Sigmoid colon (tissue), 7 donors: Measurements from ENCODE around the gene FBXL13. TPM values are rescaled to one million over a fixed set of nuclear protein-coding genes. Genes with fewer than 3 reads are reported as not detected.

Source experiments
- DNase-seq: peaks from one replicate; pipeline ENCODE4 v3.0.0-alpha.2; 2019
- H3K27ac ChIP-seq, 4 donors: fragments of 200-600 bp; sonication (generic); one replicate each; pipeline ENCODE4 v1.5.1; 2016 to 2019; ENCODE audit warnings: mild to moderate bottlenecking in 1 of 4
- H3K27me3 ChIP-seq, 3 donors: fragments of 200-600 bp; sonication (generic); one replicate each; pipeline ENCODE4 v1.5.1; 2019; ENCODE audit warnings: mild to moderate bottlenecking in 1 of 3
- H3K36me3 ChIP-seq, 4 donors: fragments of 200-600 bp; sonication (generic); one replicate each; pipeline ENCODE4 v1.5.1; 2016 to 2019
- H3K4me1 ChIP-seq, 4 donors: fragments of 200-600 bp; sonication (generic); one replicate each; pipeline ENCODE4 v1.5.1; 2017 to 2019
- H3K4me3 ChIP-seq, 4 donors: fragments of 200-600 bp; sonication (generic); one replicate each; pipeline ENCODE4 v1.5.1; 2017 to 2019; ENCODE audit warnings: mild to moderate bottlenecking in 2 of 4, moderate library complexity in 1 of 4
- H3K9me3 ChIP-seq, 4 donors: fragments of 200-600 bp in 3 of 4; sonication (generic) in 3 of 4; one replicate each; pipeline versions ENCODE4 v1.5.1 to v1.6.1; 2013 to 2019
- CTCF ChIP-seq, 4 experiments: fragments of 450-650 bp in 3 of 4; fragments of 200-600 bp in 1 of 4; IDR thresholded peaks; one replicate each; pipeline ENCODE4 v1.5.1; 2016 to 2019; ENCODE audit warnings: antibody characterized with exemption in 4 of 4, mild to moderate bottlenecking in 3 of 4, moderate library complexity in 2 of 4
- EP300 ChIP-seq, 4 donors: sonication (generic); formaldehyde crosslinking; IDR thresholded peaks; one replicate each; pipeline ENCODE4 v1.6.1; 2017; ENCODE audit warnings: antibody characterized with exemption in 4 of 4
- POLR2A ChIP-seq, 2 donors: fragments of 450-650 bp; IDR thresholded peaks; one replicate each; pipeline ENCODE4 v1.6.1; 2016; ENCODE audit warnings: antibody characterized with exemption in 2 of 2, mild to moderate bottlenecking in 2 of 2, moderate library complexity in 2 of 2
- POLR2AphosphoS5 ChIP-seq, 4 donors: sonication (generic); formaldehyde crosslinking; IDR thresholded peaks; one replicate each; pipeline ENCODE4 v1.6.1; 2017; ENCODE audit warnings: antibody characterized with exemption in 4 of 4
- WGBS, 2 donors: extraction: QIAGEN DNeasy Blood & Tissue Kit; methylation state at CpG; one replicate each; pipeline ENCODE4 v1.1.7; 2013; 5-methylcytosine and 5-hydroxymethylcytosine counted together
- intact Hi-C: fragments of 100-400 bp; cut with DNase I; formaldehyde crosslinking; loops from one replicate; pipeline ENCODE4 v1.15.1; 2023
- polyA plus RNA-seq, 3 donors: library from polyadenylated mRNA; stranded (reverse); fragments of 200-250 nt; gene quantifications; one replicate each; pipeline ENCODE4 v1.2.3, GENCODE V29; 2013
- total RNA-seq, 4 donors: library from RNA; depleted of rRNA; stranded (reverse); fragments of >200 nt; gene quantifications; one replicate each; pipeline ENCODE4 v1.1.0, GENCODE V29; 2016
- donor health status: healthy with polysubstance abuse.
- donor health status: Bipolar disorder and iron deficiency.
- donor health status: healthy.

The FBXL13 gene
- total and polyA plus RNA-seq, 7 donors = 0.38 to 3.3 (median 2.5) TPM; not detected in 2

GRCh38 chr7:103076764-103077163 lies 2.2 kb upstream of the FBXL13 start:
- Histone ChIP-seq H3K36me3 (no peaks in the 10 kb centered on the region), H3K9me3 (no peaks in the 10 kb centered on the region), H3K27ac (no peak overlapping the region), H3K27me3 (no peaks in the 10 kb centered on the region), H3K4me1 (peaks cover 0 to 24% (median 21%) of the 10 kb centered on the region in 4 donors), H3K4me3 (no peak overlapping the region)
- 83 to 89% methylated on average over 7 of the region's 7 CpGs for WGBS, 2 donors
- TF ChIP-seq POLR2A (IDR thresholded peaks at IDR 0.05) = no peak
- no peak for TF ChIP-seq CTCF (IDR thresholded peaks at IDR 0.05)
- no peak for TF ChIP-seq POLR2AphosphoS5 (IDR thresholded peaks at IDR 0.05)
- no peak for TF ChIP-seq EP300 (IDR thresholded peaks at IDR 0.05)
- intact Hi-C loops = loop anchor here (10.0 kb wide), 1 partner anchor 268 kb away; the partner anchor contains the start of genes DNAJC2 and PSMC2
- DNase-seq = no peak

GRCh38 chr7:103075337-103075918 lies 832 bp upstream of the FBXL13 start:
- Histone ChIP-seq H3K36me3 (no peaks in the 10 kb centered on the region), H3K4me3 (peak overlapping the region; percentile 68 to 81 (median 74)), H3K27ac (peak overlapping the region; percentile 90 to 93 (median 93)), H3K4me1 (peaks cover 0 to 24% (median 21%) of the 10 kb centered on the region in 4 donors), H3K27me3 (no peaks in the 10 kb centered on the region), H3K9me3 (no peaks in the 10 kb centered on the region)
- DNase-seq = peak; percentile 78
- intact Hi-C loops = loop anchor here (10.0 kb wide), 1 partner anchor 269 kb away; the partner anchor contains the start of genes DNAJC2 and PSMC2
- 1 to 5% methylated on average over 36 of the region's 36 CpGs for WGBS, 2 donors
- no peak for TF ChIP-seq POLR2AphosphoS5 (IDR thresholded peaks at IDR 0.05)
- no peak for TF ChIP-seq POLR2A (IDR thresholded peaks at IDR 0.05)
- TF ChIP-seq CTCF (IDR thresholded peaks at IDR 0.05) = no peak
- no peak for TF ChIP-seq EP300 (IDR thresholded peaks at IDR 0.05)

GRCh38 chr7:103073989-103074518 lies 542 bp downstream of the FBXL13 start:
- intact Hi-C loops = loop anchor here (1.0 to 10.0 kb wide), 3 partner anchors 75 to 322 kb away; partner anchors contain the start of genes DNAJC2, NAPEPLD and PSMC2
- TF ChIP-seq EP300 (IDR thresholded peaks at IDR 0.05) = no peak
- TF ChIP-seq CTCF (IDR thresholded peaks at IDR 0.05) = no peak
- TF ChIP-seq POLR2AphosphoS5 (IDR thresholded peaks at IDR 0.05) = no peak
- no peak for TF ChIP-seq POLR2A (IDR thresholded peaks at IDR 0.05)
- Histone ChIP-seq H3K36me3 (no peaks in the 10 kb centered on the region), H3K9me3 (no peaks in the 10 kb centered on the region), H3K4me3 (peak overlapping the region; percentile 68 to 81 (median 74)), H3K27me3 (no peaks in the 10 kb centered on the region), H3K4me1 (peaks cover 0 to 24% (median 21%) of the 10 kb centered on the region in 4 donors), H3K27ac (peak overlapping the region; percentile 90 to 93 (median 93))
- no peak for DNase-seq
- 4 to 18% methylated on average over 6 of the region's 6 CpGs for WGBS, 2 donors

GRCh38 chr7:103071000-103071399 lies 3.6 kb downstream of the FBXL13 start:
- WGBS, 2 donors = 89 to 94% methylated on average over 2 of the region's 2 CpGs
- TF ChIP-seq EP300 (IDR thresholded peaks at IDR 0.05) (no peak), POLR2AphosphoS5 (IDR thresholded peaks at IDR 0.05) (no peak), POLR2A (IDR thresholded peaks at IDR 0.05) (no peak)
- Histone ChIP-seq H3K4me3 (no peak overlapping the region), H3K27ac (no peak overlapping the region), H3K9me3 (no peaks in the 10 kb centered on the region), H3K27me3 (no peaks in the 10 kb centered on the region), H3K36me3 (no peaks in the 10 kb centered on the region), H3K4me1 (peaks cover 0 to 12% (median 9%) of the 10 kb centered on the region in 4 donors)
- intact Hi-C loops = loop anchor here (5.0 to 10.0 kb wide), 2 partner anchors 274 to 319 kb away; partner anchors contain the start of genes DNAJC2 and PSMC2
- DNase-seq = no peak
